ENCODE measurements around the gene GLDN.

GLDN gene

DNA sequence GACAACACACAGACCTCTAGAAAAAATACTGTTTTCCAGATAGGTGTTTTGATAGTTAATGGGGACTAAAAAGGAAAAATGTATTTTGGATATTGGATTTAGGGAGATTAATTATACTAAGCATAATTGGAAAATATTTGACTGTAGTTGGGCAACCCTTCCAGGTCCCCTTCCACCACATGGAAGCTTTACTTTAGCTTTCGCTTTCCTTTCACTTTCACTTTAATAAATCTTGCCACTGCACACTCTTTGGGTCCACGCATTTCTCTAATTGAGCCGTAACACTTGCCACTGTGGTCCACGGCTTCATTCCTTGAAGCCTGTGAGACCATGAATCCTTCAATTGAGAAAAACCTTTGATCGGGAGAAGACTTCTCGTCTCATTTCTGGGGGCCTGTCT, 15.5 kb downstream of the GLDN start:
- DNase-seq (ENCODE audit: low read depth in 3 of 3): no peak

DNA sequence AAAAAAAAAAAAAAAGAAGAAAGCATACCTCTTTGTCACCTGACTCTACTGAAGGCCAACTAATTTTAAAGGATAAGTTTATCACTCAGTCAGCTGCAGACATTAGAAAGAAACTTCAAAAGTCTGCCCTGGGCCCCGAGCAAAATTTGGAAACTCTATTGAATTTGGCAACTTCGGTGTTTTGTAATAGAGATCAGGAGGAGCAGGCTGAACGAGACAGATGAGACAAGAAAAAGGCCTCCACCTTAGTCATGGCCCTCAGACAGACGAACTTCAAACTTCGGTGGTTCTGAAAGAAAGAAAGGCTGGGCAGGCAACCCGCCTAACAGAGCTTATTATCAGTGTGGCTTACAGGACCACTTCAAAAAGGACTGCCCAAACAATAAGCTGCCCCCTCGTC, 18.5 kb downstream of the GLDN start:
- no peak for DNase-seq (ENCODE audit: low read depth in 3 of 3)

DNA sequence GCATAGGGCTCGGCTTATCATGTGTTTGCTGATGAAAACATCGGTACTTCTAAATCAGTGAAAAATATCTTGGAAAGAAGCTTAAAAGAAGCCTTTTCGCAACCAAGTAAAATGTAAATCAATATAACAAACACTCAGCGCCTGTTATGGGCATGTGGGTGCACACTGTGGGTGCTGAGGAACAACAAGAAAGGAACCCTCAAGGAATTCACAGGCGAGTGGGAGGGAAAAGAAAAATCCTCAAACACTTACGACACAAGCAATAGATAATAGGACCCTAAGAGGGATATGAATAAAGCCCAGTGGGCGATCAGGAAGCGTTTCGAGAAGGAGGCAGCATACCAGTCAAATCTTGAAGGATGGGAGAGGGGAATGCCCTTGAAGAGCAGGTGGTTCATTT, 21.9 kb downstream of the GLDN start:
- no peak for DNase-seq (ENCODE audit: low read depth in 3 of 3)

DNA sequence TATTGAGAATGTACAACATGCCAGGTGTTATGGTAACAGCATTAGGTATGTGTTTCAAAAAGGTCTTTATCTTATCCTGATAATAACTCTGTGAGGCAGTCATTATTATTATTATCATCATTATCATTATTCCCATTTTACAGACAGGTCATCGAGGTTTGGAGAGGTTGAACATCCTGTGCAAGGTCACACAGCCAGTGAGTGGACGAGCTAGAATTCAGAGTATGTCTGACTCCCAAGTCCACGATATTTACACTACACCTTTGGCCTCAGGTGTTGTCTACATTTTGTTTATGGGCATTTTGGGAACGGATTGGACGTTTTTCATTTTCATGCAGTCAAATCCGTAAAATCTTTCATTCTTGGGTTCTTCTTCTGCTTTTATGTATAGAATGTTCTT, 24.0 kb downstream of the GLDN start:
- DNase-seq (ENCODE audit: low read depth in 3 of 3): no peak

DNA sequence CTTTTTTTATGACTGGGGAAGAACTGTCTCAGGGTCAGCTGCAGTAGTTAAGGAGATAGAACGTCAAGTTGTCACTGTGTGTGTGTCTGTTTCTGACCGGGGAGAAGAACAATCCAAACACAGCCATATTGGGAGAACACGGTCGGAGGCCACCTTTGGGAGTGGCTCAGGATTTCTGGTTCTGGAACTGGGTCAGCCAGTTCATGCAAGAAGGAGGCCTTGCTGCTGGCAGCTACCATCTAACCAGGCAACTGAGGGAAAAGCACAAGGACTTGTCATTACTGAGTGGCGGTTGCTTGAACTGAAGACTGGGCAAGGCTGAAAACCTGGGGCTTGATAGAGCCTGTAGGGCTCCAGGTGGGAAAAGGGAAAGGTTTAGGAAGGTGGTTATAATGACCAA, 24.6 kb downstream of the GLDN start:
- DNase-seq (ENCODE audit: low read depth in 3 of 3): no peak

DNA sequence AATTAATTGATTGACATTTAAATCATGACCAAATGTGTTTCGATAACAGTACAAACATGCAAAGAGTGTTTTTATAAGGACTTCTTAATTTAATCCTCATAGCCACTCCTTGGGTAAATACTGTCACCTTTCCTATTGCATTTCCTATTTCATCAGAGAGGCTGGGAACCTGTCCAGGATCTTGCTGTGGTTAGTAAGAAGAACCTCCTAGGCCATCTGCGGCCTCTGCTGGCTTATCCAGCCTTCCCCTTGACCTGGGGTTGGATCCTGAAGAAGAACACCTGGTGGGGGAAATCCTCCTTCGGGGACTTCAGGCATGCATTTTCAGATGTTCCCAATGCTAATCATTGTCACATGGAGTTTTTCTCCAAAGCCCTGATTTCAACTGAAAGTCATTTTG, 25.5 kb downstream of the GLDN start:
- DNase-seq (ENCODE audit: low read depth in 3 of 3): no peak

DNA sequence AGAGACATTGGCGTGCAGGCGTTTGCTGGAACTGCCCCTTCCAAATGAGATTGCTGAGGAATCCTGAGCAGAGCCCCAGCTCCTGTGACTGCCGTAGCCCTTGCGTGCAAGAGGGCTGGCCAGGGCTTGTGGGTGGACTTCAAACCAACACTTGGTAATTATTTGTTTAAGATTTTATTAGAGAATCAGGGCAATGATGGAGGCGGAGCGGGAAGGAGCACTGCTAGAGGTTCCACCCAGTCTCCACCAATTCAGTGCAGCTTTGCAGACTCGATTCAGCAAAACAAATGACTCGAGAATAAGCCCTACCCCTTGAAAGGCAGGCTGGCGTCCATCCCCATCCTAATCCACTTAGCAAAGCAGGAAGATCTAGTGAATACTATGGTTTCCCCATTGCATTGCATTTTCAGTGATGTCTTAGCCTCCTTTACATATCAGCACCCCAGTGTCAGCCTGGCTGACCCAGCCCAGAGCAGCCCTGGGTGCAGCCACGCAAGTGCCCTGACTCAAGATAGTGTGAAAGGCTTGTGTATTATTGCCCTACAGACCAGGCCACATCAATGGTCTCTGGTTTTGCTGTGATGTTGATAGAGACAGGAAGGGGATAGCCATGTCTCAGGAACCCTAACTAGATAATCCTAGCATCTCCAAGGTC, 26.0 kb downstream of the GLDN start:
- DNase-seq (ENCODE audit: low read depth in 3 of 3): no peak

DNA sequence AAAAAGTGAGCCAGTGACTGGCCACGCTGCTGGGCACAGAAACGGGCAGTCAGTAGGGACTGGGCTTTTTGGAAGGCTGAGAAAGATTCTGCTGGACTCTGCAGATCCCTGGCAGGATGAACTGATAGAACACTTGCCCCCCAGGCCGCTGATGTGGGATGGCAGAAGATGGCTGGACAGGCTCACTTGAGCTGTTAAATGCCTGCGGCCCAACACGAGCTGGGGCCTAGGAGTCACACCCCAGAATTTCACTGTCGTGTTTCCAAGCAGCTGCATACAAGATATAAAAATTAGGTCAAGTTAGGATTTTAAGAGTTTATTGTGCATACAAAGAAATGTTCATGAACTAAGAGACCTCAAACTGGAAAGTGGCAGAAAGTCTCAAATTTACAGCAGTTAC, 26.9 kb downstream of the GLDN start:
- no peak for DNase-seq (ENCODE audit: low read depth in 3 of 3)

DNA sequence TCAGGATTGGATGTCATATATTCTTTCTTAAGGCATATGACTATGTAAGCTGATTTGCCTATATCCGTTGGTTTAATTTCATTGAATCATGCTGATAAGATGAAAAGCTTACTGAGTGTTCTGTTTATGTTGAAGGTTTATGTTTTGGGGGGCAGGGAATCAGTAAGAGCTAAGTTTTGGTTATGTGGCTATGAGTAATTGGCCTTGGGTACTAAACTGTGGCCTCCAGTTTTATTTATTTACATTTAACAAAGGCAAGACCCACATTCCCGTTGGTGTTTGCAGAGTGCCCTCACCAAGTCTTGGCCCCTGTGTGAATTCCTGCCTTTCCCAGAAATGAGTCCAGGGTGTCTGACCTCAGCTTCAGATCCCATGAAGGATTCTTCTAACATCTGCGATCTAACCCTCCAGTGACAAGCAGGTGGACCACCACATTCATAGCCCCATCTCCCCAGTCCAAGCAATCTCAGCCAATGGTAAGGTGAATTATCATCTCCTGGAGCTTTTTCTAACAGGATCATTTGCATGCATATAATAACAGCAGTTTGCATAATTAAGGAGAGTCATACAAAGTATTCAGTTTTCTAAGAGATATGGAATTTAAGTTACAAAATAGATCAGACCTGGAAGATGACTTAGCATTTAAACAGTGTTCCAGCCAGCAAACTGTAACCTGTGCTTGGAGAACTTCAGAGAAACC, 27.4 kb downstream of the GLDN start:
- no peak for DNase-seq (ENCODE audit: low read depth in 3 of 3)

DNA sequence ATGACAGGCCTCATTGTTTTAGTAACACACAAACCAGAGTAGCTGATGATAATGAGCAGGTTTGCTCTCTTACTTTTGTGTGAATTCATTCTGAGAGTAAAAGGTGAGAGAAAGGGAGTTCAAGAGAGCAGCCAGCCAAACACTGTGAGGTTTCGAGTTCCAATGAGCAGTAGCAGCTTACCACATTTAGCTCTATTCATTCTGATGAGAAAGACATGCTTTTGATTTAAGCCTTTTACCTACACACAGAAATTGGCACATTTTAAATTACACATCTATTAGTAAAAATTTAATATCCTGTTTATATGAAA, 28.0 kb downstream of the GLDN start:
- no peak for DNase-seq (ENCODE audit: low read depth in 3 of 3)

DNA sequence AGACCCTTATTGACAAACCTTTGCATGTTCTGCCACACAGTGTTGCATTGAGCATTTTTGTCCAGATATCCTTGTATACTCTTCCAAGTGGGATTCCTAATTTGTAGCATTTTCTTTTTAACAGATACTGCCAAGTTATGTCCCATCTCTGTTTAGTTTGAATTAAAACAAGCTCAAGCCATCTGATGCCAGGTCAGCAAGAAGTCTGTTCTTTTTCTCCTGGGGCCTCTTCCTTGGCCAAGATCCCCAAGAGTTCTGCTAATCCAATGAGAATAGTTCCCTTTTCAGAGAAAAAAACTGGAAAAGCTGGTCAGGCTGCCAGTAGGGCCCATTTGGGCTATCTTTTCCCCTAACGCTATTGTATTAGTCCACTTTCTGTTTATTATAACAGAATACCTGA, 29.8 kb downstream of the GLDN start:
- DNase-seq (ENCODE audit: low read depth in 3 of 3): no peak

DNA sequence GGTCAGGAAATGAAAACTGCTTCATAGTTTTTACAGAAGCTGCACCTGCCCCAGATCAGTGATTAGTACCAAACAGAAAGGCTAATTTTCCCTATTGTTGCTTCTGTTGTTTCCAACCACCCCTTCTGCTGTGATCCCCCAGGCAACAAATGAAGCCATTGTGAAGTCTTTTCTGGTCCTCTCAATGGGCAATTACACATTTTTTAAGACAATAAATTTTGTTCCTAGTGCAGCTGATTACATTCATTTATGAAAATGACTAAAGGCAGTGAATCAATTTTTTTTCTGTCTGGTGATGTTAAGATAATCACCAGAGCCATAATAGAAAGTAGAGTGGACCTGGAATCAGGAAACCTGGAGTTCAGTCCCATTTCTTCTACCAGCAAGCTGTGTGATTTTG, 32.7 kb downstream of the GLDN start:
- DNase-seq (ENCODE audit: low read depth in 3 of 3): no peak

DNA sequence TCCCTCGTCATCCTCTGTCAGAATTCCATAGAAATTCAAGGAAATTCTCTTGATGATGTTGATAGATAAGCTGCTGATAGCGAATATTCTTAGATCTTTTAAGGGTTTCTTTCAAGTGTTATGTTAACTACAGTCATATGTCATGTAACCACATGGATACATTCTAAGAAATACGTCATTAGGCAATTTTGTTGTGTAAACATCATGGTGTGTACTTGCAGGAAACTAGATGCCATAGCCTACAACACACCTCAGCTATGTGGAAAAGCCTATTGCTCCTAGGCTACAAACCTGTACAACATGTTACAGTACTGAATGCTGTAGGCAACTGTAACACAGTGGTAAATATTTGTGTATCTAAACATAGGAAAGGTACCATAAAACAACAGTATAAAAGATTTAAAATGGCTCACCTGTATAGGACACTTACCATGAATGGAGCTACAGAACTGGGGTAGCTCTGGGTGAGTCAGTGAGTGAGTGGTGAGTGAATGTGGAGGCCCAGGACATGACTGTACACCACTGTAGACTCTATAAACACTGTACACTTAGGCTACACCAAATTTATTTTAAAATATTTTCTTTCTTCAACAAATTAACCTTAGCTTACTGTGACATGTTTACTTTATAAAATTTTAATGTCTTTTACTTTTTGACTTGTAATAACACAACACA, 34.6 kb downstream of the GLDN start:
- DNase-seq (ENCODE audit: low read depth in 3 of 3): no peak

DNA sequence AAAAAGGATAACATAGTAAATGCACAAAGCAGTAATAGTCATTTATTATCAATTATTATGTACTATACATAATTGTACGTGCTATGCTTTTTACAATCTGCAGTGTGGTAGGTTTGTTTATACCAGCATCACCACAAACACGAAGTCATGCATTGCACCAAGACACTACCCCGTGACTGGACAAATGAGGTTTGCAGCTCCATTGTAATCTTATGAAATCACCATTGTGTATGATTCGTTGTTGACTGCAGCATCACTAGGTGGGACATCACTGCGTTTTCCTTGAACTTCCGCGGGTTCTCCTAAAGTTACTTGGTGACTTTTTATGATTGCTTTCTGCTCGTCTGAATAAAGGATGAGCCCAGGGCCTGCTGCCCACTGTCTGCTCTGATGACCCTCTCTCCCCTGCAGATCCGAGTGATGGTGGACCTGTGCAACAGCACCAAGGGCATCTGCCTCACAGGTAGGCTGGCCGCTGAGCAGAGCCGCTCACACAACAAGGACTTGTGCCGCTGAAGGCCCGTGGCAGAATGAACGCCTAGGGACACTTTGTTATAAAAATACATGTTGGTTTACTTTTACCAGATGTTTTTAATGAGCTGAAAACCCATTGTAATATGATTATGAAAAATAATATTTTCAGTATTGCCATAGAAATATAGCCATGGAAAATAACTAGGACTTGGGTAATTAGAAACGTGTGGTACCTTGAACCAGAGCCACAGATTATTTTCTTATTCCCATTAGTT, 35.8 kb downstream of the GLDN start:
- no peak for DNase-seq (ENCODE audit: low read depth in 3 of 3)

DNA sequence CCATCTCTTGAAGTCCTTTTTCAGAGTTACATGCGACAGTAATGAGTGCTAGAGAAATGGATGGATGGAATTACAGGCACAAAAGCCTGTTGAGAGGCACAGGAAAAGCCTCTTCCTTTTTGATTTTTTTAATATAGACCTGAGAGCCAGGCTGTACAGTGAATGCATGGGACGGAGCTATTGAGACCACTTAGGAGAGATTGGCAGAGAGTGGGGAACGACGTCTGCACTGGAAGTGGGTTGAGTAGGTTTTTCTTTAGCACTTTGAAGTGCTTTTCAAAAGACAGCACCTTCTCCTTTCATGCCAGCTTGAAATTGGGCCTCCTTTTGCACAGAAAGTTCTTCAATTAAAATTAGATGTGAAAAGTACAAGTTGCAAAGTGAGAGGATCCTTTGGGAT, 37.0 kb downstream of the GLDN start:
- DNase-seq (ENCODE audit: low read depth in 3 of 3): no peak

DNA sequence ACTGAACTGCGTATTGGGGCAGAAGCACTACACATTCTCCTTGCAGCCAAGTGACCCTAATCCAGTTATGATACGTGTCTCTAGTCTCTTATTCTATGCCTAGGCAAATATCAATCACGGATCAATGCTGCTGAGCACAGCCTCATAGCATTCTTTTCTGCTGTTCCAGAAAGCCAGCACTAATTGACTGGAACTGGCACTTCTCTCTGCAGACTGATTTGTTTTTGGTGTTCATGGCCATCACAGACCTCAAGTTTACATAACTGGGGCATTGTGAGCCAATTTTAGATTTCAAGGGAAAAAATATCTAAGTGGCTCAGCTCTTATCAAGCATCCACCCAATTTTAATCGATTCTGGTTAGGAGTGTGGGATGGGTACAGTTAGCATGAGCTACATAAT, 37.9 kb downstream of the GLDN start:
- DNase-seq (ENCODE audit: low read depth in 3 of 3): no peak

DNA sequence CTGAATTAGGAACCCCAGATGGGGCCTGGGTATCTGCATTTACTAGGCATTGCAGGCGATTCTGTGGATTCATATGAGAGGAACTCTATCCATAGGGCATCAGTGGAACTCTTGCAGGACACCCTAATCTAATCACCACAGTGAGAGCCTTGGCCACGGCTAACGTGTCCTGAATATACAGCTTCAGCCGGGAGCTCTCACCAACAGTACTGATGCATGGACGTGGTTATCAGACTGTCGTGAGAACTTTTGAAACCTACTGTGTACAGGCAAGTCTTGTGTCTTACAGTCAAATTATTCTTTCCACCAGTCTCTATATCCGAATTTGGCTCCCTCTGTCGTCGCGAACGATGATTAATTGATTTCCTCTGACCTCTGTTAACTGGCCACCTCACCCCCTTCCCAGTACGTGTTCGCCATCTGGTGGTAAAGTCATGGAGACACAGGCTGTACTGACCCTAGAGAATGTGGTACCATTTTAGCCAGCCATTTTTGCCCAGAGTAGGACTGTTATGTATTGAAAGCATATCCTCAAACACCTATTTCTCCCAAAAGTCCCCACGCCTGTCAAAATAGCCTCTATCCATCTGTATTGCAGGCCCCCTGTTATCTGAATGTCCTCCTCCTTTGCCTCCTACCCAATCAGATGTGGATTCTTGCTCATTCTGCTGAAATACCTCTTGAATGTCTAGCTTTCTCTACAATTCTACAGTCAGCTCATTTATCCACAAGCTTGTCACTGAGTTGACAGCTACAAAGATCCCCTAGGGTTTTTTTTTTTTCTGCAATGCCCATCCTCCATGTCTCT, 39.7 kb downstream of the GLDN start:
- DNase-seq (ENCODE audit: low read depth in 3 of 3): peak; percentile 4 to 17 (median 5)

DNA sequence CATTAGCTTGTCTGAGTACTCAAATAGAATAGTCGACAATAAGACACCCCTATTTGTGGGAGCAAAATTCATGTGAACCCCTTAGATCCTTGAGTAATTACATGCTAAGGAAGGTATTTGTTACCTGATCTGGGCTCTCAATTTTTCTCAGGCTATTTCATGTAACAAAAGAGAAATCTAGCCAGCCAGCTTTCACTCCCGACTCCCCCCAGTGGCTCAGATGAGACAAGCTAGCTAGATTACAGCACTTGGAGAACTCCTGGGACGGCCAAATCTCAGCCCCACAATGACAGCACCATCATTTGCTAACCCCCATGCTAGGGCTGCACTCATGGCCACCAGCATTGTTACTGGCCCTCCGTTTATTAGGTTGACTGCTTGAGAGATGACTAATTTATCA, 41.3 kb downstream of the GLDN start:
- no peak for DNase-seq (ENCODE audit: low read depth in 3 of 3)

DNA sequence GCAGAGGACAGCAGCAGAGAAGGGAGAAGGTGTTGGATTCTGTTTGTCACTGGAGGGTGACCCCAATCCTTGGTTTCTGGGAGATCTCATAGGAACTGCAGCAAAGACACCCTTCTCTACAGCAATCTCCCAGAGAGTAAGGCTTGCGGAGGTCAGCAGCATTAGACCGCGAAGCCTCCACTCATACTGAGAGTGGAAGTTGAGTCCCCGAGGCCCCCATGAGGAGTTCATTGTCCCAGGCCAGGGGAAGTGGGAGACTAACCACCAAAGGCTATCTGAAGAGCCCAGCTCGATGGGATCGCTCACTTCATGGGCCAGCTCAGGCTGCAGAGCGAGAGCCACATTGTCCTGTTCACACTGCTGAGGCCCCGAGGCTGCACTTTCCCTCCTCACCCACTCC, 44.6 kb downstream of the GLDN start:
- DNase-seq (ENCODE audit: low read depth in 3 of 3): no peak

DNA sequence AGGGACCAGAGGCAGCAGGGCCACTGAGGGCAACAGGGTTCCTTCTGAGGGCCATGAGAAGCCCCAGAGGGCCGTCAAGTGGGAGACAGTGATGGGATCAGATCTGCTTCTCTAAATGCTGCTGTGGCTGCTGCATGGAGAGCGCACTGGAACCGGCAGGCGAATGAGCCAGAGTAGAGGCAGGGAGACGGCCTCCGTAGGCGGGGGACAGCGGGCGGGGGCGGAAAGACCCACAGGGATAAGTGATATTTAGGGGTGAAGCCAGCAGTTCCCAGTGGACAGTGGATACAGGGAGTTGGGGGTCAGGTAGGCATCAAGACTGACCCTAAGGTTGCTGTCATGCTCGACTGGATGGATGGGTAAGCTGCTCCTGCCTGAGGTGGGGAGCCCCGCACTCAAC, 45.0 kb downstream of the GLDN start:
- DNase-seq (ENCODE audit: low read depth in 3 of 3): no peak

DNA sequence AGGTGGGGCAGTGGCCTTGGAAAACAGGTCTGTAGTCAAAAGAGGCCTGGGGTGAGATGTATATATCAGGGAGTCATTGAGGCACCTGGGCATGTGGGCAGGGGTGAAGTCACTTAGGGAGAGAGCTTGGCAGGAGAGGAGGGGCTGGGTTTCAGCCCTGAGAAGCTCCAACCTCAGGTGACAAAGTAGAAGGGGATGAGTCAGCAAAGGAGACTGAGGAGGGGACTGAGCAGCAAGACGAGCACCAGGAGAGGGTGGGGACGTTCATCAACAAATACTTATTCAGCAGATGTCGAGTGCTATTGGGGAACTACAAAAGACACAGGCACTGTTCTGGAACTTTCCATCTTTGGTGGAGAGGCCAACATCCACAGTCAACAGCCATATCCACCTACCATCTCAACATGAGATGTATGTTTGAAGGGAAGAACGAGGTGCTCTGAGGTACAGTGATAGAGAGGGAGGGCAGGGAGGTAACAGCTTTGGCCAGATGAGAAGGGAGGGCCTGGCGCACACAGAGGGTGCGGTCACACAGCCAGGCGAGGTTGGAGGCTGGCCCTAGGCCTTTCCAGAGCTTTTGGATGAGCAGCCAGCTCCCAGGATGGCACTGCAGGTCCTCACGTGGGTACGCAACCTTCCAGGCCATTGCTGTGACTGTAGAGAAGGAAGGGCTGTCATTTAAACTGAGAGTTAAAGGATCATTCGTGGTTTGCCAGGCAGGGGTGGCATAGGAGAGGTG, 45.7 kb downstream of the GLDN start:
- DNase-seq (ENCODE audit: low read depth in 3 of 3): no peak

All from stimulated activated CD4-positive, alpha-beta T cell treated with anti-CD3 and anti-CD28 coated beads, TNF-alpha, amount 100 ng/mL, for 48 hours (primary cell).